ENCODE measurements around the gene SIRPB2.
A peak's percentile ranks its signal among the peaks of the same experiment; 100 is the strongest.

SIRPB2 gene

DNA sequence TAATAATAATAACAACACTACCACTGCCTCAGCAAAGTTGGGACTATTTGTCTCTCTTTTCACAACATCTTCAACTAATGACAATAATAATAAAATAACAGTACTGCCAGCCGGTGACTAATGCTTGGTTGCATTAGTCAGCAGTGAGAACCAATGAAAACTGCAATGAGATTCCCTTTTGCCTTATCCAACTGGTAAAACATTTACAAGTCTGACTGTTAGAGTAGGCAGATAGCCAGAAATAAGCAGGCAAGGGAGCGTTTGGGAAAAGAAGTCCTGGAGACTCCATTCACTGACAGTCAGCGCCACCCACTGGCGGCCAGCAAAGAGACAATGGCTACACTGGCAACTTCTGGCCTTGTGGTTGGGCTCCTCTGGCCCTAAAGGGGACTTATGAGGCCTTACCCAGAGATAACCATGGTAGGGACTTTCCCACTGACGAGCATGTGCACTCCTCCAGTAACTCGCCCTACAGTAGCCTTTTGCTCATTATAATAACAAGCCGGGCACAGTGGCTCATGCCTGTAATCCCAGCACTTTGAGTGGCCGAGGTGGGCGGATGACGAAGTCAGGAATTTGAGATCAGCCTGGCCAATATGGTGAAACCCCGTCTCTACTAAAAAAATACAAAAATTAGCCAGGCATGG is 21.2 kb downstream of the SIRPB2 start:
- peak; percentile 45 for FAIRE-seq

DNA sequence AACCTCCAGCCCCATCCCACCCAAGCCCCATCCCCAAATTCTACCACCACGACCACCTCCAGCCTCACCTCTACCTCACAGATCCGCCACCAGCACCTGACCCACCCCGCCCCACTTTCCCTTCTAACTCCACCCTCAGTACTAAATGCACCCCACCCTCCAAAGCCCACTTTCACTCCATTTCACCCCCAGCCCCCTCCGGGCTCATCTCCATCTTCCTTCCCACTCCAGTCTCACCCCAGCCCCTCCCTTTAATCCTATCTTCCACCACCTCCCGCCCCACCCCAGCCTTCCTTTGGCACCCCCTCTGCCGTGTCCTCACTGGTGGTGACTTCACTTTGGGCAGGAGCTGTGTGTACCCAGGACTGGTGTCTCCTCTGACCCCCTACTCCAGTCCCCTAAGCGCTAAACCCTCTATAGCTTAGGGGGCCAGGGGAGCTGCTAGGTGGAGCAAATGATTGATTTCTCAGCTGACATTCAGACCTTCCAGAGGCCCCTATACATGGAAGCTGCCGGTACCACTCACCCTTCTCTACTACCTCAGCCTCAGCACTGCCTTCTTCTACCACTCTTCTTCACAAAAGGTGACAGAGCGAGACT is 21.8 kb downstream of the SIRPB2 start:
- no peak for FAIRE-seq

DNA sequence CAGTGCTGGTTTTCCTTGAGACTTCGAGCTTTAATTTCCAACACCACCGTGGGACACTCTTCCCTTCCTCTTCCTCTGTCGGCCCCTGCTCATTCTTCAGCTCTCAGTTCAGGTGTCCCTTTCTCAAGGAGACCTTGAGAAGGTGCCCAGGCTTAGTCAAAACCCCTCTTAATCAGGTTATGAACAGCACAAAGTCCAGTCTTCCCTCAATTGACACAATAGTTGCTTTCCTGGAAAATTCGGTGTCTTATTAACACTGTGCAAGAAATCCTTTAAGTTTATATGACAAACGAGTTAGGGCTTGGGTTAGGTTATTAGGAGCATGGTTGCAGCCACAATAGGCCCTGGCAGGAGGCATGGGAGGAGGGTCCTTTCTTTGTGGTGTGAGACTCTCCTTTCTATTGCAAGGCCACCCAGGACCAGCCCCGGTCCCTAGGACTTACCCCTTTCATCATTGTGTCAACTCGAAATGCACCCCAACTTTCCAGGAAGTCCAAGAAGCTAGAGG is 23.0 kb downstream of the SIRPB2 start:
- FAIRE-seq, result no peak

DNA sequence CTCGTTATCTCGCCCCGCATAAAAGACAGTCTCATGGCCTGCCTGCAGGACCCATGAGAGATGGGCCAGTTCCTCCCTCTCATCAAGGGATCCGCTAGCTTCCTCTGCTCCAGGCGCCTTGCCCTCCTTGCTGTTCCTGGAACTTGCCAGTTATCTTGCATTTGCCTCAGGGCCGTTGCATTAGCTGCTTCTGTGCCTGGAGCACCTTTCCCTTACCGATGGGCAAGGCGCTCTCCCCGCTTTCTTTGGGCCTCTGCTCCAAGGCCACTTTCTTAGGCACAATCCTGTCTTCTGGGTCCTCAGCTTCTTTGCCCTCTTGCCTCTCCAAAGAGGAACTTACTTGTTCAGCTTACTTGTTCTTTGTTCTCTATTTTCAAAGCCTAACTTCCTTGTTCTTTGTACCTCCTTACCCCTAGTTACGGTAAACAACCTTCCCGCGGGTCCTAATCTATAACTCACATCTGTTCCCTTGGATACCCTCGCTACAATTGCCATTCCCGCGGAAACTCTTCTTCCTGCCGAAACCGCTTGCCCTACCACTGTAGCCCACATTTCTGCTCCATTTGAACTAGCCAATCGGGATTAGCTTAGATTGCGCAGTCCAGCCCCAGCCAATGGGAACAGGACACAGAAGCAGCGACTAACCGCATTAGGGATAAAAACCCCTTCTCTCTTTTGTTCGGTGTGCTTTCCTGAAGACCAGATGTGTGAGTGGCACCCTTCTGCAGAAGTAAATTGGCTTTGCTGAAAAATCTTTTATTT is 23.7 kb downstream of the SIRPB2 start:
- FAIRE-seq, result no peak

DNA sequence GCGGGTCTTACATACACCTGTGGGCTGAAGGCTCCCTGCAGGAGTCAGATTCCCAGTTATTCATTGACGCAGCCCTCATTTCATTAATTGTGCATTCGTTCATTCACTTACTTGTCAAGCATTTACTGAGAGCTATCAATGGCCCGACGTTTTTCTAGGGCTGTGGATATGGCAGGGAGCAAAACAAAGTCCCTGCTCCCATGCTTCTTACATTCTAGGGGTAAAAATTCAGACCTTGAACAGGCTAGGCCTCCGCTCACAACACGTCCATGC is 24.2 kb downstream of the SIRPB2 start:
- no peak for FAIRE-seq

DNA sequence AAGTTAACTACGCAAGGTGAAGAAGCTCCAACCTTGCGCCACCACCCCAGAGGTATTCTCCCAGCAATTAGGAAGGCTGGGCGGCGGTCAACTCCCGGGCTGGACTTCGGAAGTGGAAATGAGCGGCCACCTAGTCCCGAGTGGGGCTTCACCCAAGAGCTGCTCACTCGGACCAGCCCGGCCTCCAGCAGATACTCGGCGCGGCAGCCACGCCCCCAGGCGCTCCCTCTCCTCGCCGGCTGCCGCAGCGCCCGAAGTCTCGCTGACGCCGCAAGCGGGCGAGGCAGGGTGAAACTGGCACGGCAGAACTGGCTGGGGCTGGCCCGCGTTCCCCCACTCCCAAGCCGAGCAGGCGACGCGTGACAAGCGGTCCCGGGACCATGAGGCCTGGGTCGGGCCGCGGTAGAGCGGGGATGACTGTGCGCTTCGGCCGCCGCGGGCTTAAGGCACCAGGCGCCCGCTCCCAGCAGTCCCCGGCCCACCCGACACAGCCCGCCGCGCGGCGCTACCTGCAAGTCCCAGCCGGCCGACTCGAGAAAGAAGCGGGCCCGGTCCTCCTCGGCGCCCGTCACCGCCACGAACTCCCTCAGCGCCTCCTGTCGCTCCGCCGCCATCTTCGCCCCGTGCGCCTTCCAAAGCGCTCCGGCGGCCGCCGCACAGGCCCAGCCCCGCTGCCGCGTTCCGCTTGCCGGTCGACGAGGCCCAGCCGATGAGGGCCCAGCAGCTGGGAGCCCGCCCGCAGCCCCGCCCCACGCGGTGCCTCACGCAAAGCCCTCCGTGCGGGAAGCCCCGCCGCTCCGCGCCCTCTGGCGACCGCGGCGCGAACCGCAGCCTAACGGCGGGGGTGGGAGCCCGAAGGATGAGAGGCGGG is 24.8 kb downstream of the SIRPB2 start, which contains the start of gene NSFL1C:
TSS of gene NSFL1C (minus strand) at position 639 of the 871 bp plus-strand sequence. CDS start at position 614, 25 bp downstream.
- FAIRE-seq, result no peak

DNA sequence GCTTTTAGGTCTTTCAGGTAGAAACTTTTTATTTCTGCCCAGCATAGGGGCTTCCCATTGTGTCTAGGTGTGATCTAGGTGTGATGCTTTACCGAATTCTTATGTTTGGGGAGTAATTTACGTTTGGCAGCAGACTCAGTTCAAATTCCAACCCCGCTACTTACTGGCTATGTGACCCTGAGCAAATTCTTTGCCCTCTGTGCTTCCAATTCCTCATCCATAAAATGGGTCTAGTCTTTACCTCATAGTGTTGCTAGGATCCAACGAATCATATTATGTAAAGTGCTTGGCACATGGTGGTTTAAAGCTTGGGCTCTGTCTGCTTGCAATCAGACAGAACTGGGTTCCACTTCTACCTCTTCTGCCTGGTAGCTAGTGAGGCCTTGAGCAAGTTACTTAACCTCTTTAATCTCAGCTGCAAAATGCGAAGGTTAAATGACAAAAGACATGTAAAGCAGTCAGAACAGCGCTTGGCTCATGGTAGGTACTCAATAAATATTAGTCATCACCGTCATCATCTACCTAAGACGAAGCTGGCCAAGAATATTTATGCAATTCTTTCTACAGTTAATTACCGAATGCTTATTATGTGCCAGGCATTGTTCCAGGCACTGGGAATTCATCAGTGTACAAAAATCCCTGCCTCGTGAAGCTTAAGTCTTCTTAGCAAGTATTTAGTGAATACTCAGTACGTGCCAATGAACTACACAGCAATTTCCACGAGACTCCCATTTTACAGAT is 25.6 kb downstream of the SIRPB2 start:
- no peak for FAIRE-seq

DNA sequence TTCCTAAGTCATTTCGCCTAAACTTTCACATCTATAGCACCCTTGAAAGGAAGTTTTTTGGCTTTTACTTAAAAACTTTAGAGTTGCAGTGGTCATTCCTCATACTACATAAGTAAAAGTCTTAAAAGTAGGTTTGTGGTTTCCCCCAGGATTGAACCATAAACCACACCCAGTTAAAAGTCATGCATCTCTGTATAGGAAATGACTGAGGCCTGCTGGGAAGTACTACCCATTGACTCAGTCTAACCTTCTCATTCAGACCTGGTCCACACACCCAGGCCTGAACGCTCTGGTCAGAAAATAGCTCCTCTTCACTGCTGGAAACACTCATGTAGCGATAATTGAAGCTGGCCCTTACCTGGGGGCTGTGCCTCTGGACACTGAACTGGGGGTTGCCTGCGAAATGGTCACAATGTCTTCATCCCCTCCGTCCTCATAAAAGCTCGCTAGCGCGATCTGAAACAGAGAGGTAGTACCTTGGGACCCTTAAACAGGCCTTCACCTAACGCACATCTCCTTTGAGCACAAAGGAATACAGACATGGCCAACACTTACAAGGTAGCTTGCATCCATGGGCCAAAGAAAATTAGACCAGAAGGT is 27.1 kb downstream of the SIRPB2 start:
- no peak for FAIRE-seq

DNA sequence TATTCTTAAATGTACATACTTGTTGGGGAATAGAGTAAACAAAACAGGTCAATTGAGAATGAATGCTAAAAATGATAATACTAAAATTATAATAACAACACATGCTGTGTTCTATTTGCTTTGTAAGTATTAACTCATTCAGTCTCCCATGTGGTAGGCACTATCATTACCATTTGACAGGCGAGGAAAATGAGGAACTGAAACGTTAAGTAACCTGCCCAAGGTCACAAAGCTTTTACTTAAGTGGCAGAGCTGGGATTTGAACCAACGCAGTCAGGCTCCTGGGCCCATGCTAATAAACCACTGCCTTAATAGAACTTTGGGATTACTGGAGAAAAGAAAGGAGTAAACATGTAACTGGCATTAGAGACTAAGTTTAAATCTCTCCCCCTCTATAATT is 28.4 kb downstream of the SIRPB2 start:
- no peak for FAIRE-seq

DNA sequence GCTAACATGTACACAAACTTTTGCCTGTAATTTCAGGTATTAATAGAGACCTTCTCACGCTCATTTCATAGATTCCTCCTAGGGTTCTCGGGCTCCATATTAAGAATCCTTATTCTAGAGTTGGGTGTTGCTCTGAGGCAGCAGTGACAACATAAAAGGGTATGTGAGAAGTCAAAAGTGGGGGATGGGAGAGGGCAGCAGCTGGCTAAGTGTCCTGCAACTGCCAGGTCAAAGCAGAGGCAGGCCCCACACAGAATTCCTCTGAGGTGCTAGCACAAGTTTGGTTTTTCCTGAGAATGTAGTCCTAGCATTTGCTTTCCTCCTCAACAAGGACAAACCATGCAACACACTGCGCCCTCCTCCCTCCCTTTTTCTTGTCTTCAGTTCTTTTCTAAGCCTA is 29.2 kb downstream of the SIRPB2 start:
- no peak for FAIRE-seq

DNA sequence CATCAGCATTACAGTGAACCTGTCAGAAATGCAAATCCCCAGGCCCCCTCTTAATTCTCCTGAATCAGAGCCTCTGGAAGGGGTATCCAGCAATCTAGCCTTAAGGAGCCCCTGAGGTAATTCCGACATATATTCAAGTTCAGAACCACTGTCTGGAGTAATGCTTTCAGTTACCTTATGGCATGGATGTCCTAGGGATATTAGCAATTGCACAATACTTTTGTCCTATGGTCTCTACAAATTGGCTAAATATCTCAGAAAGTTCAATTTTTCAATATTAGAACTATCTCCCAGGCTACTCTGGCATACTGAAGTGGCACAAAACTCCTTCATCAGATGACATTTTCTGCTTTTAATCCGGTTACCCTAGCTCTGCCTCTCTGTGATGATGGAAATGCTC is 30.9 kb downstream of the SIRPB2 start:
- FAIRE-seq, result no peak

DNA sequence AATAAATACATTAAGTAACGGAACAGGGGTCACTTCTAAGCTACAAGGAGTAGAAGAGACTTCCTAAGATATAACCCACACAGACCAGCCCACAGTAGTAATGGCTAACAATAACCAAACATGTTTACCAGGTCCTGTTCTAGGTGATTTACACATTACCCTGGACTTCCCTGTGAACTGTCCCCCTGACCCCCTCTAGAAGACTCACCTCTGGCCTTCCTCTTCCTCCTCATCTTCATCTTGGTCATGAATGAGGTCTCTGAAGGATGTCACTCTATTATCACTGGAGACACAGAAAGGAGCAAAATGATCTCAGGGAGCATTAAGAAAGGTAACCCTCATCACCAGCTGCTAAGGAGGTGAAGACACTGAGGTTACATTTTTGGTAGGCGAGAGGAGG is 33.2 kb downstream of the SIRPB2 start:
- FAIRE-seq, result no peak

DNA sequence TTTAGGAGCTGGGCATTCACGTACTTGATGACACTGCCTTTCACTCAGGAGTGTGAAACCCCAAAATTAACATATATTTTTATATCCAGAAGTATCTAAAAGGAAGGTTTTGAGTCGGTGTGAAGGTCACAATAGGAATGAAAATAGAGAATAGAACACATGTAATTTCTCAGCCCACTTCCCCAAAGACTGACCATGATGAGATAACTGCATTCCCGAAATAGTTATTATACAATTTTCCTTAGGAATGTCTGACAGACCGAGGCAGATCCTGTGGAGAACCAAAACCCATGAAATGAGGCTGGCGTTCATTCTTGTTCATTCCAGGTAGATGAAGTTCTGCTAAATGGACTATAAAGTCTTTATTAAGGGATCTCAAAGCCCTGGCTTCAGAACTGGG is 34.9 kb downstream of the SIRPB2 start:
- no peak for FAIRE-seq

DNA sequence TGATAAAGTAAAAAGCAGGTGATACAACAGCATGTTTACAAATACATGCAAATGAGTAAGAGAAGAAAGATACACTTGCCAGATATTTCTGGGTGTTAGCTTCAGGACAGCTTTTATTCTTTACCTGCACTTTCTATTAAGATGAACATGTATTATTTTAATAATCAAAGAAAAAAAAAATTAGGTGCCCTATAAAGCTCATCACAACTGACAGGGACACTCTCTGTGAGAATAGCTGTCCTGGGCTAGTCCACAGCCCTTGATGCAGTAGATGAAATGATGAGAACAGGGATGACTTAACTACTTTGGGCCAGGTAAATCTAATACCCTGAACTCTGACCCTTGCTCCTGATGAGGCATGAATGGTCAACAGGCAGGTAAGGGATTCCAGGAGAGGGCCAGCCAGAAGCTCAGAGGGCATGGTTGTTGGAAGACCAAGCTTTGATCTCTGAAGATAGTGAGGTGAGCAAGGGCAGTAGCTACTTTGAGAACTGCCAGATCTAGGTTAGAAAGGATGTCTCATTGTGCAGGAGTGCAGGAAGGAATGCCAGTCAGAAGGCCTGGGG is 40.2 kb downstream of the SIRPB2 start:
- no peak for FAIRE-seq

DNA sequence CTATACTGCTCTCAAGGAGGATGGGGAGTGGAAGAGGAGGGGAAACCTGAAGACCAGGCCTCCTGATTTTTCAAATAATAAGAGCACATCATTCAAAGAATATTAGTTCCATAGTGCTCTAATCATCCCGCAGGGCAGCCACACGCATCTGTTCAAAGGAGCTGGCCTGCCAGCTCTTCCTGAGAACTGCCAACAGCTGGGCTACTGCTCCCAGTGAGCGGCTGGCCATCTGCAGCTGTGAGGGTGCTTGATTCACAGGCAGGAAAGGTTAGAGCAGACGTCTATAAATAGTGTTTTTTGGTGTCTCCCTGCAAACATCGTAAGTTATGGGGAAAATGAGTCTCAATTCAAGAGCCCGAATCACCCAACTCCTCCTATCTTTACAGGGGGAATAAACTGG is 41.9 kb downstream of the SIRPB2 start:
- FAIRE-seq, result no peak

DNA sequence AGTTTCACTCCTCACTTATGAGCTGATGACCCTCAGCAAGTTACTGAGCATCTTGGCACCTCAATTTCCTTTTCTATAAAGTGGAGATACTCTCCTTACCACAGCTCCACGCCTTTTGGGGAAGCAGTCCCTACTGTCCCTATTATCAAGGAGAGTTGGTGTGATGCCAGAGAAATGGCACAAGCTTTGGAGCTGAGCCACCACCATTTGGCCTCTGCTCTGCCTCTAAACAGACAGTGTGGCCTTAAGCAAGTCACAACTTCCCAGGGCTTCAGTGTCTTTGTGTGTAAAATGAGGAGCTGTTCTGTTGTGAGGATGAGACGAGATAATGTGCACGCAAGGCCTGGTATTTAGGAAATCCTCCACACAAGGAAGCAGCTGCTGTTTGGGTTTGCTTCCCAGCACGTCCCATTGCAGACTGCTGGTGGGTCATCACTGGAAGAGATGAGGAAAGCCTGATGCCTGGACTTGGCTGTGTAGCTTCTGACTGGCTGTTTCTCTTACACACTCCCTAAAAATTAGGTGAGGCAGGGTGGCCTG is 43.1 kb downstream of the SIRPB2 start:
- no peak for FAIRE-seq

DNA sequence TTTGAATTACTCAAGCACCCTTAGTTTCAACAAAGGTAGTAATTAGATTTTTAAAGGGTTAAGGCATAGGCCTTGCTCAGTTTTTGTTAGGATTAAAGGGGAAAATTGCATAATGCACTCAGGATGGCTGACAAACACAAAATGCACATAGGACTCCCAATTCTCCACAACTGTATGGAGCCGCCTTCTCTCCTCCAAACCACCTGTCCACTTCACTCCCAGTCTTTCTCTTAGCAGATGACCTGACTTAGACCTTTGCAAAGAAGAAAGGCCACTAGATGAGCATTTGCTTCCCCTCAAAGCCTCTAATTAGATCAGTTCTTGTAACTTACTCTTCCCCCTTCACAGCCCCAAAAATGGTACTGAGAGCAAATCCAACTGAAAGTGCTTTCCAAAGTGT is 44.7 kb downstream of the SIRPB2 start:
- FAIRE-seq, result no peak

DNA sequence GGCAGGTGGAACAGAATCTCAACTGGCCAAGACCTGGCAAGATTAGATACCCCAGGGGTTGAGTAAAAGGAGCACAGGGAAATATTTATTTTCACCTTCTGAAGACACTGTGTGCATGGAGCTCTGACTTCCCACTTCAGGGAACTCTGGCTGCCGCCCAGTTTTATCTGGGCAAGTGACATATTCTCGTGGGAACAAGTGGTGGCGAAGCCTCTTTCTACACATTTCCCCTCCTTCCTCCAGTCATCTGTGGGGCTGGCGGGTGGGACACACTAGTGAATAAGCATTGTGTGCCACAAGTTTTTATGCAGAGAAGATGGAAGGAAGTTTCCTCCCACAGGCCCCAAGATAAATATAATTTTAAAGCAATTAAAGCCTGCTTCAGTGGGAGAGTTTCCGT is 48.1 kb downstream of the SIRPB2 start:
- no peak for FAIRE-seq

DNA sequence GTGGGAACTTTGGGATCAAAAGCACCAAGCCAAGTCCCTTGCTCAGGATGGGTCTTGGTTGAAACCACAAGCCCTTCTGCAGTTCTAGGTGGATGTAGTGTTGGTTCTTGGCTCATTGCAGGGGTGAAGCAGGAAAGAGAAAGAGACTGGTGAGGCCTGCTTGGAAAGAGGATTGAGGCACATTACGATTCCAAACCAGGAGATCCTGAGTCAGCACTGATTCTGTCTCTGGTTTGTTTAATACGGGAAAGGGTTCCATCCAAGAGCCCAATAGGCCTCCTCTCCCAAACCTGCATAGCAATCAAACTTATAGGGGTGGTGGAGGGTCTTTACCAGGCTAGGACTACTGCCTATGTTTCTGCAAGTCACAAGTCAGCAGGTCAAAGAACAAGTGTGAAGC is 48.9 kb downstream of the SIRPB2 start:
- no peak for FAIRE-seq

DNA sequence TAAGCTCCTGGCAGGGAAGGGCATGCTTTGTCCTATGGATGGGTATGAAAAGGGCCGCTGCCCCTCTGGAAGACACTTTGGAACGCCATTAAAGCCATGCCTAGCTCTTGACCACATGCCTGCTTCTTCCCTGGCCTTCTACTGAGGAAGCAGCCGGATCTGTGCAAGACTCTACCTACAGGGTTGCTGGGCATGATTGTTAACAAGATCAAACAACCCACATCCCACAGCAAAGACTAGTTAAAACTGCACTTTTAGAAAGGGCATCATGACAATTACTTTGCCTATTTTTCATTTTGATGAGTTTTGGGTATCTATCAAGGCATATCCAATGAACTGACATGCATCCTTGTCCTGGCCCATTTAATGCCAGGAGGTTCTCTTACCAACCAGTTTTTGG is 50.1 kb downstream of the SIRPB2 start:
- FAIRE-seq, result no peak

DNA sequence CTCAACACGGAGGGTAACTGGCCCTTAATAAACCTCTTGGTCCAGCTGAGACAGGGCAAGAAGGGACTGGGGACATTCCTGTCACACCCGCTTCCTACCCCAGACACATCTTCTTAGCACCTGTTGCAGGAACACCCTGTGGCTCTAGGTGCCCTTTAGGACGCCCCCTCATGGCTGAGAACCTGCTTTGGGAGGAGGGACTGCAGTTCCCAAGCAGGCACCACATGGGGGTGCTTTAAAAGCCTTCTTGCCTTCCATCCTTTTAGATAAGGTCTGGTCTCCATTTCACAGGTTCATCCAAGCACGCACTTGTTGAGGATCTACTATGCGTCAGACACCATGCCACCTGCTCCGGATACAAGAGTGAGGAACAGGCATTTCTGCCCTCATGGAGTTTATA is 51.2 kb downstream of the SIRPB2 start:
- FAIRE-seq, result no peak

DNA sequence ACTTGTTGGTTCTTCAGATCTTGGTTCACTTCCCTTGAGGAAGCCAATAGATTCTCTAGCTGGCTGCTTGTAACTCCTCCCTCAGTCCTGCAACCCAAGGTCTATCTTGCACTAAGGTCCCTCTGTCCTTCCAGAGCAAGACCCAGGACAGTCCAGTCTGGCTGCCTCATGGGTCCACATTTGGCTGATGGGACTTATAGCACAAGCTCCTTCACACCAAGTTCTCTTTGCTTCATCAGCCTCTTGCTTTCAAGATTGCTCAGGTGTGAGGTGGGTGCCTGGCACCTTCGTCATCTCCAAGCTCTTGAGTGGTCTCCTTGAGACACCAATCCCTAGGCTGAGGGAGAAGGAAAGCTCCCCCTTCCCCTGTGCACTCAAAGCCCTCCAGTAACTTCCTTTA is 52.9 kb downstream of the SIRPB2 start:
- no peak for FAIRE-seq
